ENCODE measurements around the gene NPAS2. TPM values are rescaled to one million over a fixed set of nuclear protein-coding genes. Genes with fewer than 3 reads are reported as not detected.

Gene NPAS2
- total RNA-seq, 1 donor from 2014 or later: 8.2 TPM

GRCh38 chr2:100852999-100853908, 33.3 kb downstream of the NPAS2 start:
- H3K36me3 ChIP-seq (ENCODE audit: control insufficient read depth, insufficient read depth, low read length): peaks cover 1% of the 10 kb centered on the region
- TF ChIP-seq CTCF (IDR thresholded peaks at IDR 0.05; ENCODE audit: insufficient read depth, low read length, severe bottlenecking): no peak
- DNase-seq (ENCODE audit: low read depth) (no peak), FAIRE-seq (no peak)
- H3K27me3 ChIP-seq (ENCODE audit: control insufficient read depth, insufficient read depth, low read length): no peaks in the 10 kb centered on the region
- no peak overlapping the region for H3K4me3 ChIP-seq (ENCODE audit: low read depth, low read length)

GRCh38 chr2:100853909-100854810, 34.2 kb downstream of the NPAS2 start:
- FAIRE-seq (no peak), DNase-seq (ENCODE audit: low read depth) (no peak)
- Histone ChIP-seq H3K27me3 (ENCODE audit: control insufficient read depth, insufficient read depth, low read length) (no peaks in the 10 kb centered on the region), H3K4me3 (ENCODE audit: low read depth, low read length) (no peak overlapping the region), H3K36me3 (ENCODE audit: control insufficient read depth, insufficient read depth, low read length) (peaks cover 1% of the 10 kb centered on the region)
- no peak for TF ChIP-seq CTCF (IDR thresholded peaks at IDR 0.05; ENCODE audit: insufficient read depth, low read length, severe bottlenecking)

- no peak for DNase-seq (ENCODE audit: low read depth)
- Histone ChIP-seq H3K36me3 (ENCODE audit: control insufficient read depth, insufficient read depth, low read length) (peaks cover 1% of the 10 kb centered on the region), H3K4me3 (ENCODE audit: low read depth, low read length) (no peak overlapping the region), H3K27me3 (ENCODE audit: control insufficient read depth, insufficient read depth, low read length) (no peaks in the 10 kb centered on the region)
- TF ChIP-seq CTCF (IDR thresholded peaks at IDR 0.05; ENCODE audit: insufficient read depth, low read length, severe bottlenecking): no peak
- no peak for FAIRE-seq
Observed at GRCh38 chr2:100855084-100855483, 35.1 kb downstream of the NPAS2 start.

- TF ChIP-seq CTCF (IDR thresholded peaks at IDR 0.05; ENCODE audit: insufficient read depth, low read length, severe bottlenecking): no peak
- Histone ChIP-seq H3K36me3 (ENCODE audit: control insufficient read depth, insufficient read depth, low read length) (peaks cover 1% of the 10 kb centered on the region), H3K4me3 (ENCODE audit: low read depth, low read length) (no peak overlapping the region), H3K27me3 (ENCODE audit: control insufficient read depth, insufficient read depth, low read length) (no peaks in the 10 kb centered on the region)
- DNase-seq (ENCODE audit: low read depth) (no peak), FAIRE-seq (no peak)
Observed at GRCh38 chr2:100855606-100856005, 35.7 kb downstream of the NPAS2 start.

- no peak overlapping the region for H3K4me3 ChIP-seq (ENCODE audit: low read depth, low read length)
- DNase-seq (ENCODE audit: low read depth): peak; percentile 28
- peaks cover 1% of the 10 kb centered on the region for H3K36me3 ChIP-seq (ENCODE audit: control insufficient read depth, insufficient read depth, low read length)
- no peaks in the 10 kb centered on the region for H3K27me3 ChIP-seq (ENCODE audit: control insufficient read depth, insufficient read depth, low read length)
- no peak for TF ChIP-seq CTCF (IDR thresholded peaks at IDR 0.05; ENCODE audit: insufficient read depth, low read length, severe bottlenecking)
- FAIRE-seq: no peak
Observed at GRCh38 chr2:100856732-100857131, 36.8 kb downstream of the NPAS2 start.
